GM19438 (cell line): ENCODE measurements around the gene HSFX3.
"Not testable (repeated sequence)": the region's sequence is repeated elsewhere in the genome, so short reads cannot be mapped to it uniquely, and the experiment has no call there.

Experiments used
- ATAC-seq: cut with Tn5 transposase; IDR thresholded peaks from one replicate; pipeline ENCODE4 v1.9.1; 2021; ENCODE audit warnings: low read depth; ENCODE audit not compliant: unreplicated experiment

Gene HSFX3, protein sequence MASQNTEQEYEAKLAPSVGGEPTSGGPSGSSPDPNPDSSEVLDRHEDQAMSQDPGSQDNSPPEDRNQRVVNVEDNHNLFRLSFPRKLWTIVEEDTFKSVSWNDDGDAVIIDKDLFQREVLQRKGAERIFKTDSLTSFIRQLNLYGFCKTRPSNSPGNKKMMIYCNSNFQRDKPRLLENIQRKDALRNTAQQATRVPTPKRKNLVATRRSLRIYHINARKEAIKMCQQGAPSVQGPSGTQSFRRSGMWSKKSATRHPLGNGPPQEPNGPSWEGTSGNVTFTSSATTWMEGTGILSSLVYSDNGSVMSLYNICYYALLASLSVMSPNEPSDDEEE

DNA sequence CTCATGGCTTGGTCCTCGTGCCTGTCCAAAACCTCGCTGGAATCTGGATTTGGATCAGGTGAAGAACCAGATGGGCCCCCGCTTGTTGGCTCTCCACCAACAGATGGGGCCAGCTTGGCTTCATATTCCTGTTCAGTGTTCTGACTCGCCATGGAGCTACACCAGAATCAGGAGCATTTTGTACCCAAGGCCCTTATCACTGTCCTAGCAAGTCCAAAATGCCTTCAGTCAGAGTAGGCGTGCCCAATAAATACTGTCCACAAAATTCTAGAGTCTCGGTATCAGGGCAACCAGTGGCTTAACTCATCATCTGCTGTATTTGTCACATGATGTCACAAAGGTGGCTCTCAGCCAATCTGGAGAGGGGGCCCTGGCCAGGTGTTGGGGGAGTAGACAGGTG is at the start of gene HSFX3:
TSS of gene HSFX3 (minus strand) at position 224 of the 400 bp plus-strand sequence. CDS start at position 152, 72 bp downstream.
- not testable (repeated sequence) for ATAC-seq

DNA sequence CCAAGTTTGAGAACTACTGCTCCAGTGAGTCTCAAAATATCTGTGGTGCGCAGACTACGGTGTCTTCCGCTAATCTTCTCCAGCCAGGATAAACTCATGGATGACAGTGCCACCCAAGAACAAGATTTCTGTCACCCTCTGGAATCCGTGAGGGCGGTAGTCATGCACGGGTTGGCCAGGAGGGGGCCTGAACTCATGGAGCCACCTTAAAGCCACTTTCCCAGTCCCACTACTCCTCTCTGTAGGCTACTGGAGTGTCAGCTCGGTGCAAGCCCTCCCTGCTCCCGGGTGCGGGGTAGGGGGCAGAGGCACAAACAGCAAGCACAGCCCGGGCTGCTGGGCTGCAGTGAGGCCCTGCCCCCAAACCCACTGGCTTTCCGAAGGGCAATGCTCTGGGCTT is 48.9 kb upstream of the HSFX3 start:
- not testable (repeated sequence) for ATAC-seq

DNA sequence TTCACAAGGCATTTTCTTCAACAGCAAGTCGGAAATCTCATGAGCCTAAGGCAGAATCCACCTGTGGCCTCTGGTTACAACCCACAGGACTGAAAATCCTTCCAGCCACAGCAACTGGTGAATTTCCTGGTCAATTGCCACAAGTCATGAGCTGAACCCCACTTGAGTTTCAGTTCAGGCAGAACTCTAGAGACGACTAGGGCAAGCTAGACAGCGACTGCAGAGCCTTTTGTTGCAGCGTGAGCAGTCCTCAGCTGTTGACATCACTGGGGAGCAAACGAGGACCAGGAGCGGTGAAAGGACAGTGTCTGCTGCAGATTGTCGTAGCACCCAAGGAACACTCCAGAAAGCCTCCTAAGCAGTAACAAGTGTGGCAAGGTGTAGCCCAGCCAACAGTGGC is 46.2 kb upstream of the HSFX3 start:
- ATAC-seq: not testable (repeated sequence)

DNA sequence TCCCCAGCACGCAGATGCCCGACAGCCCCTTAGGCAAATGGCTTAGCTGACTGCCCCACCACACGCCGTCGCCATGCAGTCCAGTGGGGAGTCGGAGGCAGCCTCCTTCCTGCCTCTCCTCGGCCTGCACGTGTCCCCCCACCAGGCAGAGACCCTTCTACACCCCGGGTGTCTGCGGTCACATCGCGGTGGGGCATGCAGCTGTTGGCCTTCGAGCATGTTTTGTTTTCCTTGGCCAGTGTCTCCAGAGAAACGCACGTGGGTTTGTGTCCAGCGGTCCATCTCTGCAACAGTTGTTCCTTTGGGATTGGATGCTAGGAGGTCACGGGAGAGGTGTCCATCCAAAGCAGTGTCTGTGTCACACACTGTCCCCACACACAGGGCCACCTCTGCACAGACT is 45.5 kb upstream of the HSFX3 start, which contains the start of gene HSFX2:
TSS of gene HSFX2 (minus strand) at position 101 of the 400 bp plus-strand sequence. CDS start 614 bp downstream, outside the sequence.
- not testable (repeated sequence) for ATAC-seq

DNA sequence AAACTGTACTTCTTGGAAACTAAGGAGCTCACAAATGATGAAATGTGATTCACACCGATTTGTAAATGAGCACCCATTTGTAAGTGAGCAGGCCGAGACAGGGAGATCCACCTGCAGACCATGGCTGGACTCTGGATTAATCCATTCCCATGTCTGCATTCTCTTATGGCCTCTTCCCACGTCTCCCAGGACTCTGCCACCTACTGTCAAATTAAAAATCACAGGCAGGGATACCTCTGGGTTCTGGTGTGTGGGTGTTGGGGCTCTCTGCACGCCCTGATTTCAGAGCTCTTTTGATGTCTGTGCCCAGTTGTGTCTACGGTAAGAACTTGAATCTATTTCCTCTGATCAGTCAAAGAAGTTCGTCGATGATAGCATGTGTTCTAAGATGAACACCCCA is 41.3 kb upstream of the HSFX3 start:
- not testable (repeated sequence) for ATAC-seq

DNA sequence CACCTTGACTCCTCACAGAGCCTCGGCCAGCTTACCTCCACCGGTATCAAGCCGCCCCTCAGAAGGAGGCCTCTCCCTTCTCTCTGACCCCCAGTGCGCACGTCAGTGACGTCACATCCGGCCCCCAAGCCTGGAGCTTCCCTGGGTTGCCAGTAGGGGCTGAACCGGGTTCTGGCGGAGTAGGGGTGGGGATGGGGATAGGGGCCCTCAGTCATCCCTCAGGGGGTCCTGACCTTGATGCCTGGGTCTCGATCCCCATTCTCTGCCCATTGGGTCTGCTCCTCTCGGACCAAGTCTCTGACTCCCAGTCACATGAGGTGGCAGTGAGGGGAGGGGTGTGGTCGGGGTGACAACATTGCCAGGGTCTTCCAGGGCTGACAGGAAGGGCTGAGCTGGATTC is 37.6 kb upstream of the HSFX3 start, which contains the start of gene MAGEA9B:
TSS of gene MAGEA9B (minus strand) at position 101 of the 400 bp plus-strand sequence. CDS start 4,280 bp downstream, outside the sequence.
- ATAC-seq: not testable (repeated sequence)

DNA sequence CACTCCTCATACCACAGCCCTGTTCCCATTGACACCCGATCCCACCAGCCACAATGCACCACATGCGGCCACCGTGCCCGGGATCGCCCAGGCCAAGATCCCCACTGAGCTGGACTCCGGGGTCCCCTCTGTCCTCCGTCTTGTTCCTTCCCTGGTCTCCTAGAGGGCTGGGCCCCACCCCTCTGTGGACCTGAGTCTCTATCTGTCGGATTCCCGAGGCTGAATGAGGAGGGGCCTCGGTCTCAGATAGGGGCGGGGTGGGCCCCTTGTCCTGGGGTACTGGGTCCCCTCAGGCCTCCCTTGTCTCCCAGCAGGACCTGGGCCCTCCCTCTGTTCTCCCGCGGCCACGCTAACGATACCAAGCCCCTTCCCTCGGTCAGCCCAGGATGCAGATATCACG is 35.9 kb upstream of the HSFX3 start:
- not testable (repeated sequence) for ATAC-seq

DNA sequence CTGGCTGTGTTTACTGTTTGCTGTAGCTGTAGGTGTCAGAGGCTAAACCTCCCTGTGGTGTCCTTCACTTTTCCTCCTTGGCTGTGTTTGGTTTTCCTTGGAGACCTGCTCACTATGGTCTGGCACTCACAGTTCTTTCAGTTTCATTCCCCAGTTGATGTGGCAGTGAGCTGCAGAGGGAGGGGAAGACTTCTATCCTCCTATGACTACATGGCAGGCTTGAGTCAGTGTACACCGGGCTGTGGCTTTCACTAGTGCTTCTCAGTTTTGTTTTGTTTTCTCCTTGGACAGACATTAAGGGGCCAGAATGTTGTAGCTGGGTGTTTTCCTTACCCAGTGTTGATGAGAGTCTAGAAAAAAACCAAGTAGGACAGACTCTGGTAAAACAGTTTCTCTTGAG is 23.7 kb upstream of the HSFX3 start:
- ATAC-seq: peak; percentile 99

DNA sequence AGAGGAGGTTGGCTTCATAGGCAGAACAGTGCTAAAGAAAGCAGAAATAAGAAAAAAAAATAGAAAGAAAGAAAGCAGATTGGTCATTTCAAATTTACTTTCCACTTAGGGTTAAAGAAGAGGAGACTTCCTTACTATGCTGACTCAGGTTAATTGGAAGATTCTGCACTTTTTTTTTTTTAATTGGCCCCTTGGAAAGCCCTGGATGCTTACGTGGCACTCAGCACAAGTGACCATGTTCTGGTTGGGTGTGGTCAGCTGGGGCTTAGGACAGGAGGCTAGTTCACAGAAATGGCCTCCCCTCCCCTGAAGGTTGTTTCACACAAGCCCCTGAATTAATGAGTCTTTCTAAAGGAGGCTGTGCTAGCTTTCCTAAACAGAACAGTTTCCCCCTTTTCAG is 23.0 kb upstream of the HSFX3 start:
- ATAC-seq: no peak

DNA sequence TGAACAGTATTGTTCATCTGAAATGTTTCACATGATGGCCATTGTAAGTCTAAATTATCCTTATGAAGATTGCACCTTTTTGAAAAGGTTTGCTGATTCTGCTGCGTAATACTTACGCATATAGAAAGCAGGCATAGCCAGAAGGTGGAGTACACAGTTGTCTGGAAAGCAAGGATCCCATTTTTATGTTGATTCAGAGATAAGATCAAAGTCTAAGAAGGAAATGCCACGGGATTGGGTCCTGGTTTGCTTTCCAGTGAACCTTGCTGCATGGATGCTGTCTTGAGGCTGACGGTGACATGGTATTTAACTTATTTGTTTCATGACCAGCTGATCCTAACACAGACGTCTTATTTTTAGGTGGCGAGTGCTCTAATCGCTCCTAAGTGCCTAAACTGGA is 22.0 kb upstream of the HSFX3 start:
- no peak for ATAC-seq

DNA sequence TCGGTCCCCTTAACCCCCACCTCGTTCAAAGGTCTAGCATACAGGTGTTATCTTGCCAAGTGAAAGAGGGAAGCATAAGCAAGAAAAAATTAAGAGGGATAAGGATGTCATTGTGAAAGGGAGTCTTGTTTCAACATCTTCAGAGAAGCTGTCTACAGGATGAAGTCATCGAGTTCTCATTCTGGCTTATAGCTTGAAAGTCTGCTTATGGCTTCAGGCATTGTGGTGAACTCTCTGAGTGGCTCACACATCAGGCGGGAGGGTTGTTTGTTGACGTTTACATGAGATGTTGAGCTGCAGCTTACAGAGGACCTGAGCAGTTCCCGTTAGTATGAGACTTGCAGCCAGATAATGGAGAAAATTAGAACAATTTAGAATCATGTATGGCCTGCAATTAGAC is 20.9 kb upstream of the HSFX3 start:
- no peak for ATAC-seq

DNA sequence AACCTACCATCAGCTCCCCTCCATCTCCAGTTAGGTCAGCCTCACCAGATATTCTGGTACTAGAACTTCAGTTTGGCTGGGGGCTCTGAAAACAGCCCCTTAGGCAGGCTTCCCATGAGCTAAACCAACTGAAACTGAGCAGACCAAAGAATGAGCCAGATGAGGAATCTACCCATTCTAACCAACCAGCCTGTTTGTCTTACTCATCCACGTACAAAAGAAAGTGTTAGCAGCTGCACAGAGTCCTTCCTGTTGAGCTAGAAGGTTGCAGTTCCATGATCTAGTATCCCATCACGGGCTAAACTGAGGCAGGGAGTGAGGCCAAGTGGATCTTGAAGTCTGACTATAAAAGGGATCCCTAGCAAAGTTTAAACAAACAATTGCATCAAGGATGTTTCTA is 20.0 kb upstream of the HSFX3 start:
- ATAC-seq: no peak

DNA sequence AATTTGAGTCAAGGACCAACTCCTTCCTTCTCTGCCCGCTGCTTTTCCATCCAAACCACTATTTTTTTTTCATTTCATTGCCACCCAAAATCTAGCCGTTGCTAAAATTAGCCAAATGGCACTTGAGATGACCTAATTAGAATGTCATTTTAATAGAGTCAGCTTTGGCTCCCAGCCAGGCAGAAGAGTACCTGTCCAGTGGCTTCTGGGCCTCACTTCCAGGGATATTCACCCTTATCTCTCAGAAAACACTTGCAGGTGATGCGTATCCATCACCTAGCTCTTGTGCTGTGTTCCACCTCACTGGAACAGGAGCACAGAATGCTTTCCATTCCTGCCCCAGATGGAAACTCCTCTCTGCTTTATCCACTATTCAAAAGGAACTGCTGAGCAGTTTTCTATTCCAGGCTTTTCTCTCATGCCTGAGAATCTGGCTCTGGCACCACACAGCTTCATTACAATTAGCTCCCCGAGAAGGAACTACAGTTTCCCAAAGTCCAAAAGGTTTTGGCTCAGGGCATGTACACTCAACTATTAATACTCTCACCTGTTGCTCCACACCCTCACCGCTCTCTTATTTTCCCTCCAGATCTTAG is 19.1 kb upstream of the HSFX3 start:
- ATAC-seq: no peak

DNA sequence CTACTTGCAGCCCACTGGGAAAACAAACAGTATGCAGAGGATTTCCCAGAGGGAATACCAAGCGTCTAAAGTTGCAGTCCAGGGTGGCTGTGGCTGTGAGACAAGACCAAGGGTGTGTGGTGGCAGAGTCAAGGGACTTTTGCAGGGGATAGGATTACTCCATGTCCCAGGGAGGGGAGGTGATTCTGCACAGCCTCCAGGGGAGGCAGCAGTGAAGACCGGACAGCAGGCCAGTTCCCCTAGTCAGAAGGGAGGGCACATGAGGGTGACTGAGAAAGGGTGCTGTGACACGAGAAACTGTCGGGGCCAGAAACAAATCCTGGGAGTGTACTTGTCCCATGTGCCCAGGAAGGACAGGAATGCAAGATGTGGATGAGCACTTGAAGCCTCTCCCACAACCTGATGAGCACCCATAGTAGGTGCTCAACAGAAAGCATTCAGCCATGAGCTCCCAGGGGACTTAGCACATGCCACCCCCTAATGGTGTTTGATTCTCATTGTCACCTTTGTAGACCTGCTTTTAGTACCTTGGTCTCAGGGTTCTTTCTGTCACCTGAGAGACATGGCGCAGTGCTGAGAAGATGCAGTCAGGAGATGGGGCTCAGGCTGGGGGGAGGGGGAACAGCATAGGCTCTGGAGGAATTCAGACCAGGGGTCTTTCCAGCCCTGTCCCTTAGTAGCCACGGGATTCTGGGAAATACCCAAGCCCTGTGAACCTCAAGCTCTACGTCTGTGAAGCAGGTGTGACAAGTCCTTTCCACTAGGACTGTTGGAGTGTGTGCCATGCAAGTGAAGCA is 18.1 kb upstream of the HSFX3 start:
- ATAC-seq: no peak

DNA sequence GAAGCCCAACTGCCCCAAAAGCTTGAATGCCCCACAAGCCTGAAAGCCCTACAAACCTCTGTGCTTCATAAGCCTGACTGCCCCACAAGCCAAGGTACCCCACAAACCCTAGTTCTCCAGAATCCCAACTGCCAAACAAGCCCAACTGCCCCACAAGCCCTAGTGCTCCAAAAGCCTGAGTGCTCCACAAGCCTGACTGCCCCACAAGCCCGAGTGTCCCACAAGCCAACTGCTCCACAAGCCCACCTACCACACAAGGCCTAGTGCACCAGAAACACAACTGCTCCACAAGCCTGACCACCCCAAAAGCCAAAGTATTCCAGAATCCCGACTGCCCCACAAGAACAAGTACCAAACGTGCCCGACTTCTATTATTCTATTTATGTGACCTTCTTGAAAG is 13.6 kb upstream of the HSFX3 start:
- ATAC-seq: no peak

DNA sequence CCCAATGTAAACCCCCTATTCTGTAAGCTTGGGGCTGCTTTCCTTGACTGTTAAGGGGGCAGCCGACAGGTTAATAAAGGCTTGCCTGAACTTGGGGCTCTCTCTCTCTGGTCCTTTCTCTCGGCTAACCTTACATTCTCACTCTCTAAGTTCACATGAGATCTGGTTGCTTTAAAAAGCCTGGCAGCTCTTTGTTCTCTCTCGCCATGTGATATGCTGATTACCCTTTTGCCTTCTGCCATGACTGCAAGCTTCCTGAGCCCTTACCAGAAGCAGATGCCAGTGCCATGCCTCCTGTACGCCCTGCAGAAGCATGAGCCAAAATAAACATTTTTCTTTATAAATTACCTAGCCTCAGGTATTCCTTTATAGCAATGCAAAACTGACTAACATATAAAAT is 5.5 kb upstream of the HSFX3 start:
- not testable (repeated sequence) for ATAC-seq

DNA sequence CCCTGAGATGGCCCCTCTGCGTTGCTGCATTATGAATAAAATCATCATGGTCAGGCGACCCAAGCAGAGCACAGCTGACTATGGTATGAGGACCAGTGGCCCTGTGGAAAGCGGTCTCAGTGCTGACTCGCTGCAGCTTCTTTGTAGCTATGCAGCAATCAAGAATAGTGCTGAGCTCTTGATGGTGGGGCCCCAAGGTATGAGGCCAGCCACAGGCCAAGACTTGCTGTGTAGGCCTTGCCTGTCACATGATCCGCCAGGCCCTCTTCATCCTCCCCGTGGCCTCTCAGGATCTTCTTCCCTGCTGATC is 2.2 kb upstream of the HSFX3 start:
- ATAC-seq: not testable (repeated sequence)

DNA sequence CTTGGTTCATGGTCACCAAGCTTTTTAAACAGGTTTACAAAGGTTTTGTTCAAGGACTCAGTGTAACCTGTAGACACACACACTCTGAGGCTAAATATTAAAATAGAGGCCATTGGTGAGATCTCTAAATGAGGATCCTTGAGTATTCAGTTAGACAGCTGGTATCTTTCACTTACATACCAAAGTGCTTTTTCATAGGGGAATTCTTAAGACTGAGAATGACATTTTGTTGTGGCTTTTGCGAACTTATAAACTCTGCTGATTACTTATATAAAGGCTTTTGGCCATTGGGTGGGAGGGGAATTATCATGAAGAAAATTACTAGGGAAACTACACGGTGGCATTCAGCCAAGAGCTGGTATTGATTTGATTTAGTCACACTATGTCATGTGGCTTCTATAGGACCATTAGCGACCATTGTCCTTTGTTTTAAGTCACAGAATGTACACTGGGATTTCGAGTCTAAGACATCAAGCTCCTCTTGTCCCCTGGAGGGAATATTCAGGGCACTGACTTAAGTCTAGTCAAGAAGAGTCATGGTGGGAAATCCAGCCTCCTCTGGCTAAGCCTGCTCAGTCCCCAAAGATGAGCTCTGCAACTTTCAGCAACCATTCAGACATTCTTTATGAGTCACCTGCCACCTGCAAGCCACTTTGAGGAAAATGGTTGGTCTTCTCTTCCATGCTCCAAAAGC is 1.7 kb upstream of the HSFX3 start:
- not testable (repeated sequence) for ATAC-seq

DNA sequence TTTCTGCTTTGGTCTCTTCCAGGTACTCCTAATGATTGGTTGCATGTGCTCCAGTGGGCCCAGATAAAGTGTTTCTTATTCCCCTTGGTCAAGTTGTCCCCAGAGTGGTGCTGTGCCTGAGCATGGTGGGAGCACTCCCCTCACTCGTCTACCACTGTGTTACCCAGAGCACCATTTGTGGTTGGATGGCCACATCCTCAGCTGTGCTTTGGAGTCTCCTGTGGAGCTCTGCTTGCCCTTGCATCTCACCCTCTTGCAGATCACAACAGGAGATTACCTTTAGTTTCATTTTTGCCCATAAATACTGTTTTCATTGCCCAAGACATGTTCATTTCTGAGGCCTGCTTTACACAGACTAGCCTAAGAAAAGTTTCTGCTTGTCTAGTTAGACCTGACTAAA is 730 bp upstream of the HSFX3 start:
- ATAC-seq: not testable (repeated sequence)

DNA sequence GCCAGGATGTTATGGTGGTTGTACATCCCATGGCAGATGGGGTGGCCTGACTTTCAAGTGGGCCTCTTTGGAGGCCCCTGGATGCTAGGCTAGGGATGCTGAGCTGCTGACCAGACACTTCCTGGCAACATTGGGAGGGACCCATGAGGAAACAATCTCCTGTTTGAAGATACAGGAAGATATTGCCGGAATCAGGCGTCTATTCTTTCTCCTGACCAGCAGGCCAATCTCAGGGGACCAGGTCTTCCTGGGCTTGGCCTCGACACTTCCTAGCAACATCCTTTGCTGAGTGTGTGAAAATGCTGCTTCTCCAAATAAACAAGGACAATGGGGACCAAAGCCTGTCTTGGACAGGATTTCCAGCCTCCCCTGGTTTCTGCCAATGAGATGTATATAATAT is 1.9 kb downstream of the HSFX3 start:
- not testable (repeated sequence) for ATAC-seq

DNA sequence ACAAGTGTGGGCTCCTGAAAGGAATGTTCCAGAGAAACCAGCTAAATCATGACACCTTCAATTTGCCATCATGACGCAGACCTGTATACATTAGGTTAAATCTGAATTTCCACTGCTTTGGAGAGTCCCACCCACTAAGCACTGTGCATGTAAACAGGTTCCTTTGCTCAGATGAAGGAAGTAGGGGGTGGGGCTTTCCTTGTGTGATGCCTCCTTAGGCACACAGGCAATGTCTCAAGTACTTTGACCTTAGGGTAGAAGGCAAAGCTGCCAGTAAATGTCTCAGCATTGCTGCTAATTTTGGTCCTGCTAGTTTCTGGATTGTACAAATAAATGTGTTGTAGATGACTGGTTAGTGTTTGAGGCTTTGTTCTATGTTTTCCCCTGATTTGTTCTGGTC is 2.8 kb downstream of the HSFX3 start:
- ATAC-seq: not testable (repeated sequence)
